ENCODE measurements around the gene CCT7. TPM values are rescaled to one million over a fixed set of nuclear protein-coding genes. Genes with fewer than 3 reads are reported as not detected.

Gene CCT7
- total RNA-seq, 1 donor from 2014 or later = 359 TPM

- no peak overlapping the region for H3K27ac Mint-ChIP-seq (ENCODE audit: unreplicated experiment)
- no peak for FAIRE-seq
These were observed 25.2 kb downstream of the CCT7 start for GRCh38 chr2:73259276-73259675.

GRCh38 chr2:73259704-73260337 lies 25.7 kb downstream of the CCT7 start:
- Histone ChIP-seq H3K36me3 (ENCODE audit: insufficient read depth, low read length) (no peaks in the 10 kb centered on the region), H3K27me3 (ENCODE audit: insufficient read depth, low read length) (no peaks in the 10 kb centered on the region), H3K9ac (ENCODE audit: low read length) (no peak overlapping the region), H3K4me1 (ENCODE audit: insufficient read depth, low read length) (no peaks in the 10 kb centered on the region), H4K20me1 (ENCODE audit: insufficient read depth, low read length) (peaks cover 20% of the 10 kb centered on the region), H3K4me3 (ENCODE audit: insufficient read depth, low read depth, low read length) (no peak overlapping the region), H2AFZ (ENCODE audit: low read depth, low read length) (no peak overlapping the region), H3K9me3 (ENCODE audit: insufficient read depth, low read depth, low read length) (no peaks in the 10 kb centered on the region), H3K4me2 (ENCODE audit: low read length) (no peak overlapping the region), H3K27ac (ENCODE audit: low read depth, low read length) (no peak overlapping the region), H3K79me2 (ENCODE audit: insufficient read depth, low read length) (no peaks in the 10 kb centered on the region)
- DNase-seq (ENCODE audit: low read depth) (no peak), FAIRE-seq (no peak)
- H3K27me3 Mint-ChIP-seq (ENCODE audit: low read depth, unreplicated experiment) = no peaks in the 10 kb centered on the region
- no peak for TF ChIP-seq CTCF (IDR thresholded peaks at IDR 0.05; ENCODE audit: insufficient read depth, low read depth, low read length)
- TF ChIP-seq EZH2 (IDR thresholded peaks at IDR 0.05; ENCODE audit: insufficient read depth, low read length) = no peak
- no peak overlapping the region for H3K27ac Mint-ChIP-seq (ENCODE audit: unreplicated experiment)
- no peaks in the 10 kb centered on the region for H3K4me1 Mint-ChIP-seq (ENCODE audit: low read depth, unreplicated experiment)
- H3K9me3 Mint-ChIP-seq (ENCODE audit: unreplicated experiment) = no peaks in the 10 kb centered on the region
- H3K36me3 Mint-ChIP-seq (ENCODE audit: low read depth, unreplicated experiment) = peaks cover 15% of the 10 kb centered on the region
- no peak overlapping the region for H3K4me3 Mint-ChIP-seq (ENCODE audit: unreplicated experiment)

More at GRCh38 chr2:73259276-73259675, 25.2 kb downstream of the CCT7 start:
- Histone ChIP-seq H3K4me2 (ENCODE audit: low read length) (no peak overlapping the region), H3K4me1 (ENCODE audit: insufficient read depth, low read length) (no peaks in the 10 kb centered on the region), H3K27ac (ENCODE audit: low read depth, low read length) (no peak overlapping the region), H3K36me3 (ENCODE audit: insufficient read depth, low read length) (no peaks in the 10 kb centered on the region), H3K79me2 (ENCODE audit: insufficient read depth, low read length) (no peaks in the 10 kb centered on the region), H2AFZ (ENCODE audit: low read depth, low read length) (no peak overlapping the region), H3K9me3 (ENCODE audit: insufficient read depth, low read depth, low read length) (no peaks in the 10 kb centered on the region), H4K20me1 (ENCODE audit: insufficient read depth, low read length) (peaks cover 26% of the 10 kb centered on the region), H3K4me3 (ENCODE audit: insufficient read depth, low read depth, low read length) (no peak overlapping the region), H3K27me3 (ENCODE audit: insufficient read depth, low read length) (no peaks in the 10 kb centered on the region), H3K9ac (ENCODE audit: low read length) (no peak overlapping the region)
- no peaks in the 10 kb centered on the region for H3K4me1 Mint-ChIP-seq (ENCODE audit: low read depth, unreplicated experiment)
- peaks cover 15% of the 10 kb centered on the region for H3K36me3 Mint-ChIP-seq (ENCODE audit: low read depth, unreplicated experiment)
- H3K27me3 Mint-ChIP-seq (ENCODE audit: low read depth, unreplicated experiment) = no peaks in the 10 kb centered on the region
- no peak for DNase-seq (ENCODE audit: low read depth)
- no peak for TF ChIP-seq EZH2 (IDR thresholded peaks at IDR 0.05; ENCODE audit: insufficient read depth, low read length)
- no peak for TF ChIP-seq CTCF (IDR thresholded peaks at IDR 0.05; ENCODE audit: insufficient read depth, low read depth, low read length)
- no peaks in the 10 kb centered on the region for H3K9me3 Mint-ChIP-seq (ENCODE audit: unreplicated experiment)
- H3K4me3 Mint-ChIP-seq (ENCODE audit: unreplicated experiment) = no peak overlapping the region

- H3K36me3 ChIP-seq (ENCODE audit: insufficient read depth, low read length) = no peaks in the 10 kb centered on the region
- DNase-seq (ENCODE audit: low read depth) (peak; percentile 13), FAIRE-seq (no peak)
- no peak overlapping the region for H3K9ac ChIP-seq (ENCODE audit: low read length)
- Mint-ChIP-seq H3K4me1 (ENCODE audit: low read depth, unreplicated experiment) (no peaks in the 10 kb centered on the region), H3K4me3 (ENCODE audit: unreplicated experiment) (no peak overlapping the region), H3K36me3 (ENCODE audit: low read depth, unreplicated experiment) (peaks cover 15% of the 10 kb centered on the region), H3K27me3 (ENCODE audit: low read depth, unreplicated experiment) (no peaks in the 10 kb centered on the region), H3K27ac (ENCODE audit: unreplicated experiment) (no peak overlapping the region), H3K9me3 (ENCODE audit: unreplicated experiment) (no peaks in the 10 kb centered on the region)
- H3K4me3 ChIP-seq (ENCODE audit: insufficient read depth, low read depth, low read length) = no peak overlapping the region
- H3K79me2 ChIP-seq (ENCODE audit: insufficient read depth, low read length) = no peaks in the 10 kb centered on the region
- no peak overlapping the region for H3K4me2 ChIP-seq (ENCODE audit: low read length)
- peaks cover 14% of the 10 kb centered on the region for H4K20me1 ChIP-seq (ENCODE audit: insufficient read depth, low read length)
- no peak overlapping the region for H3K27ac ChIP-seq (ENCODE audit: low read depth, low read length)
- no peak overlapping the region for H2AFZ ChIP-seq (ENCODE audit: low read depth, low read length)
- no peaks in the 10 kb centered on the region for H3K9me3 ChIP-seq (ENCODE audit: insufficient read depth, low read depth, low read length)
- H3K27me3 ChIP-seq (ENCODE audit: insufficient read depth, low read length) = no peaks in the 10 kb centered on the region
- TF ChIP-seq EZH2 (IDR thresholded peaks at IDR 0.05; ENCODE audit: insufficient read depth, low read length) (no peak), CTCF (IDR thresholded peaks at IDR 0.05; ENCODE audit: insufficient read depth, low read depth, low read length) (peak; percentile 26)
- no peaks in the 10 kb centered on the region for H3K4me1 ChIP-seq (ENCODE audit: insufficient read depth, low read length)
These were observed 26.4 kb downstream of the CCT7 start for GRCh38 chr2:73260338-73260984.

Measured in astrocyte (in vitro differentiated cells and primary cell).